ENCODE results near the gene LYST. TPM values are rescaled to one million over a fixed set of nuclear protein-coding genes. Genes with fewer than 3 reads are reported as not detected.

Gene LYST
- total and polyA plus RNA-seq, 2 experiments from 2014 or later = 3.0 to 6.1 TPM

GRCh38 chr1:235782601-235783000 is 84.1 kb downstream of the LYST start:
- no peak for TF ChIP-seq EZH2 (IDR thresholded peaks at IDR 0.05; ENCODE audit: borderline replicate concordance)
- TF ChIP-seq EZH2phosphoT487 (IDR thresholded peaks at IDR 0.05; ENCODE audit: low read depth, severe bottlenecking, unreplicated experiment) = no peak
- no peak for TF ChIP-seq CTCF (IDR thresholded peaks at IDR 0.05; ENCODE audit: poor library complexity)
- no peaks in the 10 kb centered on the region for H3K9me3 ChIP-seq (ENCODE audit: low read depth)
- no peaks in the 10 kb centered on the region for H3K4me1 ChIP-seq (ENCODE audit: insufficient read depth)
- H3K9me2 ChIP-seq (replicated peaks; ENCODE audit: insufficient read depth) = no peaks in the 10 kb centered on the region
- H3K4me3 ChIP-seq = no peak overlapping the region
- no peak overlapping the region for H3K27ac ChIP-seq
- no peaks in the 10 kb centered on the region for H4K20me1 ChIP-seq (ENCODE audit: insufficient read depth, poor library complexity, severe bottlenecking)
- H3K79me2 ChIP-seq = no peaks in the 10 kb centered on the region
- DNase-seq (ENCODE audit: low spot score) = no peak
- no peak overlapping the region for H3K4me2 ChIP-seq
- 89% methylated on average over 2 of the region's 2 CpGs for WGBS (ENCODE audit: low lambda C conversion rate, missing lambda C conversion rate)
- H3K36me3 ChIP-seq (replicated peaks; ENCODE audit: insufficient read depth, low read depth) = no peaks in the 10 kb centered on the region
- no peak overlapping the region for H2AFZ ChIP-seq
- no peaks in the 10 kb centered on the region for H3K27me3 ChIP-seq

- 88% methylated on average over 2 of the region's 2 CpGs for WGBS (ENCODE audit: low lambda C conversion rate, missing lambda C conversion rate)
- Histone ChIP-seq H3K9me2 (replicated peaks; ENCODE audit: insufficient read depth) (no peaks in the 10 kb centered on the region), H3K27ac (no peak overlapping the region), H3K27me3 (no peaks in the 10 kb centered on the region), H4K20me1 (ENCODE audit: insufficient read depth, poor library complexity, severe bottlenecking) (no peaks in the 10 kb centered on the region), H3K79me2 (no peaks in the 10 kb centered on the region), H3K4me3 (no peak overlapping the region), H3K36me3 (replicated peaks; ENCODE audit: insufficient read depth, low read depth) (no peaks in the 10 kb centered on the region), H3K4me1 (ENCODE audit: insufficient read depth) (no peaks in the 10 kb centered on the region), H3K4me2 (no peak overlapping the region), H2AFZ (no peak overlapping the region), H3K9me3 (ENCODE audit: low read depth) (no peaks in the 10 kb centered on the region)
- no peak for DNase-seq (ENCODE audit: low spot score)
- TF ChIP-seq CTCF (IDR thresholded peaks at IDR 0.05; ENCODE audit: poor library complexity) (no peak), EZH2 (IDR thresholded peaks at IDR 0.05; ENCODE audit: borderline replicate concordance) (no peak), EZH2phosphoT487 (IDR thresholded peaks at IDR 0.05; ENCODE audit: low read depth, severe bottlenecking, unreplicated experiment) (no peak)
These were observed 84.9 kb downstream of the LYST start for GRCh38 chr1:235781807-235782206.

- Histone ChIP-seq H3K79me2 (no peaks in the 10 kb centered on the region), H3K4me3 (no peak overlapping the region), H3K4me2 (no peak overlapping the region), H2AFZ (no peak overlapping the region), H3K9me3 (ENCODE audit: low read depth) (no peaks in the 10 kb centered on the region), H3K4me1 (ENCODE audit: insufficient read depth) (no peaks in the 10 kb centered on the region), H4K20me1 (ENCODE audit: insufficient read depth, poor library complexity, severe bottlenecking) (no peaks in the 10 kb centered on the region), H3K9me2 (replicated peaks; ENCODE audit: insufficient read depth) (no peaks in the 10 kb centered on the region), H3K27ac (no peak overlapping the region), H3K27me3 (no peaks in the 10 kb centered on the region), H3K36me3 (replicated peaks; ENCODE audit: insufficient read depth, low read depth) (no peaks in the 10 kb centered on the region)
- WGBS (ENCODE audit: low lambda C conversion rate, missing lambda C conversion rate) = 93% methylated on average over 2 of the region's 2 CpGs
- DNase-seq (ENCODE audit: low spot score) = no peak
- TF ChIP-seq EZH2phosphoT487 (IDR thresholded peaks at IDR 0.05; ENCODE audit: low read depth, severe bottlenecking, unreplicated experiment) (no peak), EZH2 (IDR thresholded peaks at IDR 0.05; ENCODE audit: borderline replicate concordance) (no peak), CTCF (IDR thresholded peaks at IDR 0.05; ENCODE audit: poor library complexity) (no peak)
These were observed 86.9 kb downstream of the LYST start for GRCh38 chr1:235779770-235780169.

GRCh38 chr1:235776396-235776795 is 90.3 kb downstream of the LYST start:
- no peaks in the 10 kb centered on the region for H3K36me3 ChIP-seq (replicated peaks; ENCODE audit: insufficient read depth, low read depth)
- H4K20me1 ChIP-seq (ENCODE audit: insufficient read depth, poor library complexity, severe bottlenecking) = no peaks in the 10 kb centered on the region
- H3K9me3 ChIP-seq (ENCODE audit: low read depth) = no peaks in the 10 kb centered on the region
- H3K4me1 ChIP-seq (ENCODE audit: insufficient read depth) = no peaks in the 10 kb centered on the region
- no peaks in the 10 kb centered on the region for H3K9me2 ChIP-seq (replicated peaks; ENCODE audit: insufficient read depth)
- no peak for DNase-seq (ENCODE audit: low spot score)
- H3K4me3 ChIP-seq = no peak overlapping the region
- no peak overlapping the region for H2AFZ ChIP-seq
- no peak for TF ChIP-seq CTCF (IDR thresholded peaks at IDR 0.05; ENCODE audit: poor library complexity)
- no peak for TF ChIP-seq EZH2 (IDR thresholded peaks at IDR 0.05; ENCODE audit: borderline replicate concordance)
- TF ChIP-seq EZH2phosphoT487 (IDR thresholded peaks at IDR 0.05; ENCODE audit: low read depth, severe bottlenecking, unreplicated experiment) = no peak
- WGBS (ENCODE audit: low lambda C conversion rate, missing lambda C conversion rate) = 87% methylated on average over 3 of the region's 3 CpGs
- H3K27ac ChIP-seq = no peak overlapping the region
- H3K79me2 ChIP-seq = no peaks in the 10 kb centered on the region
- H3K27me3 ChIP-seq = no peaks in the 10 kb centered on the region
- no peak overlapping the region for H3K4me2 ChIP-seq

Data from hepatocyte (in vitro differentiated cells).